LoVo (cell line): ENCODE results near the gene NACC1.
A peak's percentile ranks its signal among the peaks of the same experiment; 100 is the strongest.

Experiments used
- DNase-seq: peaks from one replicate; pipeline ENCODE4 v3.0.0-alpha.2; 2016; ENCODE audit warnings: low spot score

Gene NACC1

GRCh38 chr19:13117772-13118423 is at the start of gene NACC1:
Gene NACC1 (plus strand): TSS chr19:13118264. CDS start chr19:13135208, 16,944 bp downstream.
- peak; percentile 94 for DNase-seq

DNA sequence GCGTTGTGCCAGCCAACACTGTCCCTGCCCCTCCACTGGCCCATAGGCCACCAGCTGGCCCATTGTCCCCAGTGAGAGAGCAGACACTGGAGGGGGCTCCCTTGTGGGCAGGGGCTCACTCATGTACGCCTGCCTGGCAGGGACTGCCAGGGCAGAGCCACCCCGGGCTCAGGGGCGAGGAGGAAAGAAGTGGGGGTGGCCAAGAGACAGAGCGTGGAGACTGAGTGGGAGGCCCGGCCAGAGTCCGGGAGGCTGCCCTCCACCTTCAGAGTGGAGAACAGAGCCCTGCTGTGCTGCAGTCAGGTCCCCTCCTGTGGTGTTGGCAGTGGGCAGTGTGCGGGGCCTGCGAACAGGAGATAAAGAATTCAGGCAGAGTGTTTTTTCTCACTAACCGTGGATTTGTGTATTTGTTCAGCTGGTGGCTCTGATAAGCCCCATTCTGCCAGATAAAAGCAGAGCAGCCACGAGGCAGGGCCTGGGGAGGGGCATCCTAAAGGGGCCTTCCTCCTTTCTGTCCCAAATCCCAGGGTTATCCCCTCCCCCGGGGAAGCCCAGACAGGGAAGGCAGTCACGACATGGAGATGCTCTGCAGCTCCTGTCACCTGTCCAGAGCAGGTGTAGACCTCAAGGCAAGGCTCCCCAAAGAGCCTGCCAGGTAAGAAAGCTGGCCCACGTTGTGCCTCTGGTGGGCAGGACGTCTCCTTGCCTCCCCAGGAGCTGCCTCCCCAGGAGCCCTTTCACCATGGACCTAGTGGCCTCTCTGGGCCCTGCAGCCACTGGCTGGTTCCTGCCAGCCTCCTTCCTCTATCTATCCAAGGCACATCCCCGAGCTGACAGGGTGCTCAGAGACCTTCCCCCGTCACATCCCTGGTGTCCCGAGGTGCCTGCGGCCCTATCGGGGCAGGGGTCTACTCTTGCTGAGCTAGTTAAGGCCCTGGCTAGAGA is 48.4 kb upstream of the NACC1 start:
- no peak for DNase-seq

GRCh38 chr19:13070425-13071140 is 47.5 kb upstream of the NACC1 start:
- no peak for DNase-seq

DNA sequence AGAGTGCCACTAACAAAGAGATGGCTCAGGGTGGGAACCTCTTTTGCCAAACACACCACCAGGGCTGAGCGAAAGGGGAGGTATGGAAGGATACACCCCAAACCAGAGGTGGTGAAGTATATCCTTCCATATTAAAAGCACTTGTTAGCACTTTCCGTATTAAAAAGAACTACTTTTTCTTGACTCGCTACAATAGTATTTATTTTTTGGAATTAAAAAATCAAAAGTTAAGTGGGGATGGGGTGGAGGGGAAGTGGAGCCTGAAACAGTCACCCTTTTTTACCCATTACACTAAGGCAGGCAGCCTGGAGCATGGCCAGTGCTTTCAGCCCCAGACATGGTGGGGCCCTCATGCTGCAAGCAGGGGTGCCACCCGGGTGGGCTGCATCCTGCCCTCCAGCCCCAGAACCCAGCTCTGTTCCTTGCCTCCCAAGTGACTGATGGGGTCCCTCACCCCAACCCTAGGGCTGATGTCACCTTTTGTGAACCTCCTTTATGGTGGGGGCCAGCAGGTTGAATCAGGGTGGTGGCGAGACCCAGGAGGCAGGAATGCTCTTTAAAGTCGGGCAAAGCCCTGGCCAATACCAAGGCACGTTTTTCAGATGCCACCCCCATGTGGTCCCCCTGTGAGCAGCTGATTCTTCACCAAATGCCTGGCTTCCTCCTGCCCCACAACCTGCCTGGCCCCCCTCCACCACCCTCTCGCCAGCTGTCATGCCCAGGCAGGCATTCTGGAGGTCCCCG is 46.4 kb upstream of the NACC1 start:
- no peak for DNase-seq

DNA sequence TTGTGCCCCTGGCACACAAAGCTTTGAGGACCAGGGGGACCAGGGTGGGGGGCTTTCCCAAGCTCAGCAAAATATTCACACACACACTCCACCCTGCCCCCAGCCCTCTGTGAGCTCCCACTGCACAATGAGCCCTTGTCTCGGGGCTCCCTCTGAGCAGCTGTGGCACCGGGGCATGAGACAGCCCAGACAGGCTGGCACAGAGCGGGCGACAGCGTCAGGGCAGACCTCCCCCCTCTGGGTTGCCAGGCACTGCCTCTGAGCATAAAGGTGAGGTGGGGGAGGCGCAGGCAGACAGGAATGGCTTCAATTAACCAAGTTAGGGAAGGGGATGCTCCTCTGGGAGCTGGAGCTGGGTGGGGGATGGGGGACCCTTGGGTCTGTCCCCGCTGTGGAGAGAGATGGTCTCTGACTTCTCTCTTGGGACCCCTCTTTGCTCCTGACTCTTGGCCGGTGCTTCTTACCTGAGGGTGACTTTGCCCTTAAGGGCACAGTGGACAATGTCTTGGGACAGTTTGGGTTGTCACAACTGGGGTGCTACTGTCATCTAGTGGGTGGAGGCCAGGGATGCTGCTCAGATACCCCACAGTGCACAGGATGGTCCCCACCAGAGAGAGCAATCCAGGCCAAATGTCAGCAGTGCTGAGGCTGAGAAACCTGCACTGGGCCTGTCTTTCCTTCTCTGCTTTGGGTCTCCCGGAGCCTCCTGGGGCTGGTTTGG is 45.7 kb upstream of the NACC1 start:
- DNase-seq, result no peak

GRCh38 chr19:13073263-13073662 is 44.8 kb upstream of the NACC1 start:
- DNase-seq, result no peak

- no peak for DNase-seq
These were observed 43.7 kb upstream of the NACC1 start for GRCh38 chr19:13074378-13074777.

DNA sequence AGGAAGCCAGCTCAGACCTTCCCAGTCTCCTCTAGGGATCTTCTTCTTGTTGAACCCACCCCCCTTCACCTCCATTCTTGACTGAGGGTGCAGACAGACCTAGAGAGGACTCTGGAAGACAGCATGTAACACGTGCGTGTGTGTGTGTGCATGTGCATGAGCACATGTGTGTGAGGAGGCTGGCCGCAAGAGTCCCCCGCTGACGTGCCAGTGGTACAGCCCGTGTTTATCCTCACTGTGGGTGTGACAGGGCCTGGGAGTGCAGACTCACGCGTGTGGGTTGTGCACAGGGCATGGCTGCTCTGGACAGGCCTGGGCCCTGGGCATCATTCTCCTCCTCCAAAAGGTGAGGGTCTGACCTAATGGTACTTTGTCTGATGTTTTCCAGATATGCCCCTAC is 41.7 kb upstream of the NACC1 start:
- DNase-seq, result no peak

DNA sequence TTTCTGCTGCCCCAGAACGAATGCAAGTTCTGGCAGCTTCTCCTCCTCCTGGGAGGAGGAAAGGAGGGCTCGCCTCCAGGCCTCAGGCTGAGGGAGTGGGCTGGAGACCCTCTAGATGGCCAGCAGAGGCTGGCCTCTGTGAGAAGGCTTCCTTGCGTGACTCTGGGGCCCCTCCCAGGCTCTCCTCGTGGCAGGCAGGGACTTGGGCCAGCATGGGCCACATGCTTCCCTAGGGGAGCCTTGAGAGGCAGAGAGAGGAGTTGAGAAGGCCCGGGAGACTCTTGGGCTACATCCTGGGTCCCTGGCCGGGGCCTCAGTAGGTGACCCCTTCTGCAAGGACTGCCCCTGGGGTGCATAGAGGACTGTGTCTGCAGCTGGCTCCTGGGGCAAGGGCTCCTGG is 41.3 kb upstream of the NACC1 start:
- no peak for DNase-seq

DNA sequence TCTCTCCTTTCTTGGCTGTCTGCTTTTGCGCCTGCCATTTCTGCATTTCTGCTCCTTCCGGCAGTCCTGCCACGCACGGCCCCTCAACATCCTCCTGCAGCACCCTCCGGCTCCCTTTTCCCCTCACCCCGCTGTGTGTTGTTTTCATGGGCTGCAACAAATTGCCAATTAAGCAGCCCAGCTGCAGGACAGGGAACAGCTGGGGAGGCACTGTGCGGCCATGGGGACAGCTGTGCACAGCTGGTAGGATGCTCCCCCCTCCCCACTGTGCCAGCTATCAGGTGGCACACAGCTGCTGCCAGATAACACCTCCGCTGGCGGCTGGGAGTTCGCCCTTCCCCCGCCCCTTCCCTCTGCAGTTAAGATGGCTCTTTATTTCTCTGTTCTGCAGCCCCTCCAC is 40.8 kb upstream of the NACC1 start:
- DNase-seq, result no peak

DNA sequence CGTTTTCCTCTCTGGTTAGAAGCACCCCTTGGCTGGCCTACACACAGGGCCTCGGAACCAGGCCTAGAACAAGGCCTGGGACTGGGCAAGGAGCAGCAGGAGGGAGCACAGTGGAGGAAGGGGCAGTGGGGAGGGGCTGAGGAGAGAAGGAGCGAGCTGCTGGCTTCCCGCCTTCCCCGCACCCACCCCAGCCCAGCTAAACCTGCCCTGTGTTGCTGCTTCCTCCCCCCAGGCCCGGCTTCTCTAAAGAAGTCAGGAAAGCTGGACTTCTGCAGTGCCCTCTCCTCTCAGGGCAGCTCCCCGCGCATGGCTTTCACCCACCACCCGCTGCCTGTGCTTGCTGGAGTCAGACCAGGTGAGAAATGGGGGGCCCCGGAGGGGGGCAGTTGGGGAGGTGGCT is 39.7 kb upstream of the NACC1 start:
- DNase-seq, result no peak

- no peak for DNase-seq
These were observed 39.0 kb upstream of the NACC1 start for GRCh38 chr19:13078897-13079541.

DNA sequence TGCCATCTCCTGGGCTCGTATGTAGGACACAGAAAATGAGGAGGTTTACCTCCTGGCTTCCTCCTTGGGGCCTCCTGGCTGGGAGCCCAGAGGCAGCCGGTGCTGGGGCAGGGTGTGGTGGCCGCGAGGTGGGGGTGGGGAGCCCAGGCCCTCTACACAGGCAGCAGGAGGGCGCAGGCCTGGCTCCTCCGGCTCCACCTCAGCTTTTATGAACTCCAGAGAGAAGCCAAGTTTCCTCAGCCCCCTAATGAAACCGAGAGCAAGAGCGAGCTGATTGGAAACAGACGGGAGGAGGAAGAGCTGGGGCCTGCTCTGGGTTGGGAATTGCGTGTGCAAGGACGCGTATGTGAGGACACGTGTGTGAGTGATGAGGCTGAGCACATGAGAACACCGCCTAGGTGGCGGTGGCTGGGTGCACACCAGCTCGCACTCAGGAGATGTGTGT is 38.5 kb upstream of the NACC1 start:
- no peak for DNase-seq

- DNase-seq, result no peak
These were observed 35.7 kb upstream of the NACC1 start for GRCh38 chr19:13082192-13083007.

DNA sequence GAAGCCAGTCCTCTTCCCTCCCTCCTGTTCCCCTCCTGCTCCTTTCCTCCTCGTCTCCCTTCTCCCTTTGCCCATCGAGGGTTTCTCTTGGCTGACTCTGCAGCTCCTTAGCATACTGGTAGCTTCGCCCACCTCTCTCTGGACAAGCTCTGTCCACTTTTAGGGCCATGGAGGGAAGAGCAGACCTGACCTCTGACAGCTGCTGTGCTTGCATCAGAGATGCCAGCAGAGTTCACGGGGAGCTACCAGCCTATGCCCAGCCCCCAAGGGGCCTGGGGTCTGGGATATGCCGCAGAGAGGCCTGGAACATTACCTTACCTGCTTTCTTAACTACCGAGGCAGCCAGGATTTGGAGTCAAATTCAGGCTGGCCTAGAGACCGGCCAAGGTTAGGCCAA is 35.1 kb upstream of the NACC1 start:
- DNase-seq, result no peak

- DNase-seq, result no peak
These were observed 34.4 kb upstream of the NACC1 start for GRCh38 chr19:13083627-13084026.

GRCh38 chr19:13085666-13086065 is 32.4 kb upstream of the NACC1 start:
- DNase-seq, result no peak

GRCh38 chr19:13086341-13086740 is 31.7 kb upstream of the NACC1 start:
- DNase-seq, result no peak

- no peak for DNase-seq
These were observed 30.8 kb upstream of the NACC1 start for GRCh38 chr19:13087295-13087694.
